AG09319 (cell line): ENCODE data around the gene ZNF112.
A peak's percentile ranks its signal among the peaks of the same experiment; 100 is the strongest.

Experiments used
- DNase-seq: peaks from one replicate; pipeline ENCODE4 v3.0.0-alpha.2; 2010; ENCODE audit warnings: low read depth; ENCODE audit errors: extremely low read depth
- CTCF ChIP-seq: IDR thresholded peaks from 2 replicates; pipeline ENCODE4 v1.5.1; 2011; ENCODE audit warnings: low read depth, mild to moderate bottlenecking, inconsistent platforms, low read length, moderate library complexity

ZNF112 gene

GRCh38 chr19:44306283-44306682 is 50.2 kb downstream of the ZNF112 start:
- no peak for TF ChIP-seq CTCF

DNA sequence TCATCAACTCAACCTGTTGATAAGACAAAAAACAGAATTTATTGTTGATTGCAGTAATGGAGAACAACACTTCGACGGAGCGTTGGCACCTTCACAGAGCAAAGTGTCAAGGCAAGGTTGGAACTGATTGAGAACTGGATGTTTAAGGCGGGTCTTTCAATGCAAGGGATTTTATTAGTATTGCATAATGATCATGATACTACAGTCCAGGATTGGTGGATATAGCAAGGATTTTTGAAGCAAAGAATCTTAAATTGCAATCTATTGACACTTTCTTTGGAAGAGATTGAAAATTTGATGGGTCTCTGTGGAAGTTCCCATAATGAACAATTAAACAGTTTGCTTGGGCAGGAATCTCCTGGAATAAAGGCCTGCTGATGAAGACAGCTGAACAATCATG is 51.0 kb downstream of the ZNF112 start:
- DNase-seq, result no peak
- no peak for TF ChIP-seq CTCF

More at GRCh38 chr19:44306283-44306682, 50.2 kb downstream of the ZNF112 start:
- no peak for DNase-seq

DNA sequence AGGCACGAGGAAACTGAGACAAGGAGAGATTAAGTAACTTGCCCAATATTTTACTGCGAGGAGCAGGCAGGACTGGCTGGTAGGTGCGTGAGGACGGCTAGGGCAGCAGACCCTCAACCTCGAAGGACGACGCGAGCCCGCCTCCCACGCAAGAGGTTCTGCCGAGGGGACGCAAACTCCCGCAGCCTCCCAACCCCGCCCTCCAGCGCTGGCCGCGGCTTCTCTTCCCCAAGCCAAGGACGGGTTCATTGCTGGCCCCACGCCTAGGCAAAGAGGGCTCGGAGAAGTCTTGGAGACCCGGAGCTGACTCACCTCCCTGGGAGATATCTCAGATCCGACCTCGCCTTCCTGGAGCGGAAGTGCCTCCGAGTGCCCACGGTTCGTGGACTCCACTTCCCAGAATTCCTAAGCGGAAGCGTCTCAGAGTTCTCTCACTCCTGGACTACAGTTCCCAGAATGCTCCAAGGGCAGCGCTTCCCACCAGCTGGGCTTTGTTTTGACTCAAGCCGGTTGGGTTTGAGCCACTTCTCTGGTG is 51.8 kb downstream of the ZNF112 start, which contains the start of gene ZNF235:
Gene ZNF235, minus strand, starts transcription at position 367 of the 535 bp plus-strand sequence. CDS start 1,621 bp downstream, outside the sequence.
- TF ChIP-seq CTCF, result no peak

GRCh38 chr19:44303976-44304568 is 52.4 kb downstream of the ZNF112 start:
- no peak for TF ChIP-seq CTCF
- peak; percentile 4 for DNase-seq

More for the DNA sequence above, 51.8 kb downstream of the ZNF112 start, which contains the start of gene ZNF235:
- DNase-seq, result peak; percentile 92

- no peak for TF ChIP-seq CTCF
- DNase-seq, result no peak
Measured at GRCh38 chr19:44303320-44303719, 53.2 kb downstream of the ZNF112 start.

DNA sequence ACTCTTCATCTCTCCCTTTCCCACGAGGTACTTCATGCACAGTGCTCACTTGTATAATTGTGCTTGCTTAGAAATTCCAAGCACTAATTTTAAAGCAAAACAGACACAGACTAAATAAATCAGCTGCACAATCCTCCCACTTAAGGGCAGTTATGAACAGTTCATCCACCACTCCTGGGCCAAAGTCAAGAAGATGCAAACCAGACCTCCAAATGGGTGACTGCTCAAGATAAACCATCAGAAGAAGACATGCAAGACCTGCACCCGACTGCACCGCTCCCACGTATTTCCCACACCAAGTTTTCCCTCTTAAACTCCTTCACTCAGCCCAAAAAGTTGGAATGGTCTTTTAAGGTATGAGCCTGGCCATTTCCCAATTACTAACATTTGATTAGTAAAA is 71.5 kb downstream of the ZNF112 start:
- DNase-seq, result no peak
- no peak for TF ChIP-seq CTCF

DNA sequence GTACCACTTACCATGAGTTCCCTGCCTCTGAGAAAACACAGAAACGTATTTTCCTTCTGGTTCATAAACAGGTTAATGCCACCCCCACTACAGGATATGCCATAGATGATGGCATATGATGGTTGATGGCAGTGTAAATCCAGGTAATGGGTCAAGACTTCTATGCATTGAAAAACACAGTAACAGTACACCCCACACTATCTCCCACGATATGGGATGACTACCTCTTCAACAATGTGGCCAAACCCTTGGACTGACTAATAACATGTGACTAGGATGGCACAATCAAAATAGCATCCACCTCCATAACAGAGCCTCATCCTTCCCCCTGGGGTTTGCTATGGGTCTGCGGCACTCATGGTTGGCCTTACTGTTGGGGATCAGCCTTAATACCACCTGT is 73.6 kb downstream of the ZNF112 start:
- TF ChIP-seq CTCF, result no peak
- no peak for DNase-seq
